SK-N-SH (cell line): ENCODE data around the gene ACVR1C. TPM values are rescaled to one million over a fixed set of nuclear protein-coding genes. Genes with fewer than 3 reads are reported as not detected.

ENCODE experiments used
- CTCF ChIA-PET: fragments of 300-600, 350-600 bp; formaldehyde crosslinking; extraction: SDS; loops from one replicate; lab custom pipeline; 2021; lab: Yijun Ruan, JAX
- POLR2A ChIA-PET: fragments of 350-600 bp; sonication (Branson Sonifier 250); formaldehyde crosslinking; extraction: SDS; loops from one replicate; lab custom pipeline; 2020; ENCODE audit warnings: antibody characterized with exemption, inconsistent platforms; lab: Yijun Ruan, JAX
- DNase-seq: peaks from one replicate; pipeline ENCODE4 v3.0.0; 2012
- H2AFZ ChIP-seq: fragments of 200-600 bp; sonication (generic); 2 replicates; pipeline ENCODE4 v1.8.1; 2016; ENCODE audit warnings: antibody characterized with exemption, mild to moderate bottlenecking, low read depth
- H3F3A ChIP-seq: fragments of 200-600 bp; sonication (generic); replicated peaks from 2 replicates; pipeline ENCODE3; 2016; ENCODE audit warnings: antibody characterized with exemption, mild to moderate bottlenecking; ENCODE audit not compliant: insufficient read depth
- H3K27ac ChIP-seq, 2 experiments: fragments of 200-500 bp in 1 of 2; fragments of 200-600 bp in 1 of 2; sonication (Bioruptor generic) in 1 of 2; sonication (generic), shearing (Covaris generic) in 1 of 2; 2 replicates each; pipeline versions ENCODE4 v1.5.1 to v1.6.1; 2014 to 2016; ENCODE audit warnings: low read depth in 2 of 2, inconsistent platforms in 1 of 2, low read length in 1 of 2, mild to moderate bottlenecking in 1 of 2, mixed read lengths in 1 of 2
- H3K27me3 ChIP-seq: fragments of 200-600 bp; sonication (generic), shearing (Covaris generic); 2 replicates; pipeline ENCODE4 v1.6.1; 2016; ENCODE audit warnings: mixed run types; ENCODE audit not compliant: insufficient read depth
- H3K36me3 ChIP-seq, 2 experiments: fragments of 200-500 bp in 1 of 2; fragments of 200-600 bp in 1 of 2; sonication (Bioruptor generic) in 1 of 2; sonication (generic) in 1 of 2; replicated peaks in 1 of 2; 2 replicates each; pipeline versions ENCODE3 to v1.5.1; 2014 to 2016; ENCODE audit warnings: low read length in 1 of 2, mild to moderate bottlenecking in 1 of 2; ENCODE audit not compliant: insufficient read depth in 2 of 2, control insufficient read depth in 1 of 2
- H3K4me1 ChIP-seq, 2 experiments: fragments of 200-500 bp in 1 of 2; fragments of 200-600 bp in 1 of 2; sonication (Bioruptor generic) in 1 of 2; sonication (generic), shearing (Covaris generic) in 1 of 2; 2 replicates each; pipeline versions ENCODE4 v1.5.1 to v1.6.1; 2014 to 2016; ENCODE audit warnings: low read depth in 1 of 2, low read length in 1 of 2, mixed run types in 1 of 2; ENCODE audit not compliant: insufficient read depth in 2 of 2, control insufficient read depth in 1 of 2
- H3K4me2 ChIP-seq: fragments of 200-600 bp; sonication (generic), shearing (Covaris generic); 2 replicates; pipeline ENCODE4 v1.6.1; 2017; ENCODE audit warnings: mixed run types
- H3K4me3 ChIP-seq, 2 experiments: fragments of 200-500 bp in 1 of 2; fragments of 200-600 bp in 1 of 2; sonication (Bioruptor generic) in 1 of 2; sonication (generic), shearing (Covaris generic) in 1 of 2; 2 replicates each; pipeline versions ENCODE4 v1.5.1 to v1.8.1; 2014 to 2016; ENCODE audit warnings: low read depth in 2 of 2, inconsistent platforms in 1 of 2, low read length in 1 of 2, mild to moderate bottlenecking in 1 of 2, mixed read lengths in 1 of 2, moderate library complexity in 1 of 2
- H3K79me2 ChIP-seq: fragments of 200-600 bp; sonication (generic); 2 replicates; pipeline ENCODE4 v1.8.1; 2017; ENCODE audit warnings: mild to moderate bottlenecking; ENCODE audit not compliant: insufficient read depth
- H3K9ac ChIP-seq: fragments of 200-600 bp; sonication (generic); 2 replicates; pipeline ENCODE4 v1.6.1; 2017; ENCODE audit warnings: mixed run types
- H3K9me2 ChIP-seq: fragments of 200-600 bp; sonication (generic); 2 replicates; pipeline ENCODE4 v1.6.1; 2017; ENCODE audit warnings: mixed run types
- H3K9me3 ChIP-seq: fragments of 200-600 bp; sonication (generic); 2 replicates; pipeline ENCODE4 v1.6.1; 2017; ENCODE audit warnings: mixed run types, mild to moderate bottlenecking, moderate library complexity
- H4K20me1 ChIP-seq: fragments of 200-600 bp; sonication (generic); 2 replicates; pipeline ENCODE4 v1.6.1; 2017; ENCODE audit warnings: mild to moderate bottlenecking, mixed run types; ENCODE audit not compliant: insufficient read depth
- FOSL2 ChIP-seq: IDR thresholded peaks from 2 replicates; pipeline ENCODE4 v1.4.0; 2012; ENCODE audit warnings: low read depth, mild to moderate bottlenecking, moderate library complexity, borderline replicate concordance
- FOXM1 ChIP-seq: IDR thresholded peaks from 2 replicates; pipeline ENCODE4 v1.4.0; 2012; ENCODE audit warnings: low read depth, mild to moderate bottlenecking
- JUND ChIP-seq: IDR thresholded peaks from 2 replicates; pipeline ENCODE4 v1.4.0; 2012
- MEF2A ChIP-seq: IDR thresholded peaks from 2 replicates; pipeline ENCODE4 v1.4.0; 2012; ENCODE audit warnings: low read depth, borderline replicate concordance
- MXI1 ChIP-seq: IDR thresholded peaks from 2 replicates; pipeline ENCODE4 v1.6.1; 2012; ENCODE audit warnings: mild to moderate bottlenecking, low read depth, low read length, improper control_type of control experiment
- NFIC ChIP-seq: IDR thresholded peaks from 2 replicates; pipeline ENCODE4 v1.4.0; 2012; ENCODE audit warnings: borderline replicate concordance
- RAD21 ChIP-seq: IDR thresholded peaks from 2 replicates; pipeline ENCODE4 v1.6.1; 2012; ENCODE audit warnings: mild to moderate bottlenecking, low read length
- RXRA ChIP-seq: IDR thresholded peaks from 2 replicates; pipeline ENCODE4 v1.4.0; 2012; ENCODE audit warnings: low read depth, mild to moderate bottlenecking, borderline replicate concordance
- SIN3A ChIP-seq: IDR thresholded peaks from 2 replicates; pipeline ENCODE4 v1.6.1; 2012; ENCODE audit warnings: low read depth, mild to moderate bottlenecking, low read length, moderate library complexity, borderline replicate concordance
- YY1 ChIP-seq: IDR thresholded peaks from 2 replicates; pipeline ENCODE4 v1.4.0; 2012; ENCODE audit warnings: low read depth, mild to moderate bottlenecking
- WGBS: methylation state at CpG from one replicate; pipeline ENCODE4 v1.1.6; 2017; ENCODE audit warnings: low lambda C conversion rate; 5-methylcytosine and 5-hydroxymethylcytosine counted together
- polyA plus RNA-seq, 3 experiments: library from polyadenylated mRNA; depleted of rRNA; stranded (reverse); fragments of >200 nt; gene quantifications; 2 replicates each; pipeline ENCODE4 v1.2.3, GENCODE V29; 2012
- TF ChIP-seq, protein P1 (sequence below): IDR thresholded peaks from 2 replicates; pipeline ENCODE4 v1.6.1; 2012; ENCODE audit warnings: mild to moderate bottlenecking, low read depth, low read length, moderate library complexity

The ACVR1C gene
- polyA plus RNA-seq, 1 of the 3 experiments (the other 2 are of a cell fraction), result 0.03 TPM

DNA sequence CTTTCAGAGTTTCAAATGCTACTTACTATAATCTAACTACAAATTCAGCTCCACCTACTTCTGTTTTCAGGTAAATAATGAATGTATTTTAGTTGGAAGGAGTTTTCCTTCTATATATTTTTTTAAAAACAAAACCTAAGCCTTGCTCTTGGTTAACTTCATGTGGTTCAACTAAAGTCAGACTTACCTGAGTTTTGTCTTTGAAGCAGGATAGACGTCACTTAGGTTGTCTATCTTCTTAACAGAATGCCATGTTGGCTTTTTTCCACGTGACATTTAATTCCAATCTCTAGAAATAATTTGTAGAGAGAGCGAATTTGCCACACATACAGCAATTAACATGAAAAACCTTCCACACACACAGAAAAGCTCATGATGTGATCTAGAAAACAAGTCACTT, 140.9 kb downstream of the ACVR1C start:
- Histone ChIP-seq H3K4me1 (no peaks in the 10 kb centered on the region), H3K27me3 (peaks cover 31% of the 10 kb centered on the region), H3K4me3 (no peak overlapping the region), H4K20me1 (no peaks in the 10 kb centered on the region), H3F3A (no peaks in the 10 kb centered on the region), H3K9me2 (no peaks in the 10 kb centered on the region), H2AFZ (no peak overlapping the region), H3K79me2 (no peaks in the 10 kb centered on the region), H3K36me3 (no peaks in the 10 kb centered on the region), H3K27ac (no peak overlapping the region), H3K9me3 (no peaks in the 10 kb centered on the region), H3K4me2 (no peak overlapping the region), H3K9ac (no peak overlapping the region)
- ChIA-PET POLR2A (no interaction called here), CTCF (interaction anchor here (1.4 to 2.2 kb wide), 3 partner anchors 10 to 1267 kb away, joined by 3 to 8 read pairs (median 6); no protein-coding TSS in a partner anchor)
- 8% methylated on average over 3 of the region's 3 CpGs for WGBS
- TF ChIP-seq YY1, result no peak
- TF ChIP-seq NFIC, result no peak
- no peak for TF ChIP-seq MXI1
- no peak for TF ChIP-seq RAD21
- no peak for TF ChIP-seq FOXM1
- no peak for TF ChIP-seq RXRA
- no peak for TF ChIP-seq JUND
- TF ChIP-seq, protein P1, sequence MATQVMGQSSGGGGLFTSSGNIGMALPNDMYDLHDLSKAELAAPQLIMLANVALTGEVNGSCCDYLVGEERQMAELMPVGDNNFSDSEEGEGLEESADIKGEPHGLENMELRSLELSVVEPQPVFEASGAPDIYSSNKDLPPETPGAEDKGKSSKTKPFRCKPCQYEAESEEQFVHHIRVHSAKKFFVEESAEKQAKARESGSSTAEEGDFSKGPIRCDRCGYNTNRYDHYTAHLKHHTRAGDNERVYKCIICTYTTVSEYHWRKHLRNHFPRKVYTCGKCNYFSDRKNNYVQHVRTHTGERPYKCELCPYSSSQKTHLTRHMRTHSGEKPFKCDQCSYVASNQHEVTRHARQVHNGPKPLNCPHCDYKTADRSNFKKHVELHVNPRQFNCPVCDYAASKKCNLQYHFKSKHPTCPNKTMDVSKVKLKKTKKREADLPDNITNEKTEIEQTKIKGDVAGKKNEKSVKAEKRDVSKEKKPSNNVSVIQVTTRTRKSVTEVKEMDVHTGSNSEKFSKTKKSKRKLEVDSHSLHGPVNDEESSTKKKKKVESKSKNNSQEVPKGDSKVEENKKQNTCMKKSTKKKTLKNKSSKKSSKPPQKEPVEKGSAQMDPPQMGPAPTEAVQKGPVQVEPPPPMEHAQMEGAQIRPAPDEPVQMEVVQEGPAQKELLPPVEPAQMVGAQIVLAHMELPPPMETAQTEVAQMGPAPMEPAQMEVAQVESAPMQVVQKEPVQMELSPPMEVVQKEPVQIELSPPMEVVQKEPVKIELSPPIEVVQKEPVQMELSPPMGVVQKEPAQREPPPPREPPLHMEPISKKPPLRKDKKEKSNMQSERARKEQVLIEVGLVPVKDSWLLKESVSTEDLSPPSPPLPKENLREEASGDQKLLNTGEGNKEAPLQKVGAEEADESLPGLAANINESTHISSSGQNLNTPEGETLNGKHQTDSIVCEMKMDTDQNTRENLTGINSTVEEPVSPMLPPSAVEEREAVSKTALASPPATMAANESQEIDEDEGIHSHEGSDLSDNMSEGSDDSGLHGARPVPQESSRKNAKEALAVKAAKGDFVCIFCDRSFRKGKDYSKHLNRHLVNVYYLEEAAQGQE, result no peak
- TF ChIP-seq SIN3A, result no peak
- no peak for DNase-seq

DNA sequence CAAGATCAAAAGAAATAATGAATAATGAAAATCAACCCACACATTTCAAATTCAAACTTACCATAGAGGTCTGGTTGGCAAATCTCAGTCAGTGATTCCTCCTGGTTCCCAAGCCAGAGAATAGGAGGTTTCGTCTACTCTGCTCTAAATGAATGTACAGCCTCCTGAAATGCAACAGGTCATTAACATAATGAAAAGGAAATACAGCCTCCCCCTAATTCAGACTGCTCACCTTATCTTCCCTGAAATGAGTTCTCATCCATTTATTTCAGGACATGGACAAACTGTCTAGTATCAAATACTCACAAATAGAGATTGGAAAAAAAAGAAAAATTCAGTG, 141.4 kb downstream of the ACVR1C start:
- Histone ChIP-seq H3K4me1 (no peaks in the 10 kb centered on the region), H3K27ac (no peak overlapping the region), H3K4me2 (no peak overlapping the region), H3F3A (no peaks in the 10 kb centered on the region), H3K9ac (no peak overlapping the region), H3K36me3 (no peaks in the 10 kb centered on the region), H3K79me2 (no peaks in the 10 kb centered on the region), H4K20me1 (no peaks in the 10 kb centered on the region), H3K9me2 (no peaks in the 10 kb centered on the region), H3K9me3 (no peaks in the 10 kb centered on the region), H3K27me3 (peaks cover 35% of the 10 kb centered on the region), H2AFZ (no peak overlapping the region), H3K4me3 (no peak overlapping the region)
- CTCF ChIA-PET, result interaction anchor here (2.2 kb wide), 1 partner anchor 10 kb away, joined by 8 read pairs; no protein-coding TSS in a partner anchor
- WGBS, result 29% methylated on average over 1 of the region's 1 CpG
- DNase-seq, result no peak
- no peak for TF ChIP-seq FOSL2
- TF ChIP-seq MEF2A, result no peak
- POLR2A ChIA-PET, result no interaction called here
